Activated T-helper 9 cell treated with anti-CD3 and anti-CD28 coated beads, Interleukin-2, amount 50 U/mL, for 16 hours (primary cell): ENCODE measurements around the gene CD99L2.
"Not testable (repeated sequence)": the region's sequence is repeated elsewhere in the genome, so short reads cannot be mapped to it uniquely, and the experiment has no call there.

Experiments used
- DNase-seq: peaks from one replicate; pipeline ENCODE4 v3.0.0-alpha.2; 2020; ENCODE audit warnings: low read depth

CD99L2 gene

GRCh38 chrX:150896632-150897031, 1.8 kb downstream of the CD99L2 start:
- DNase-seq, result no peak

- DNase-seq, result no peak
These were observed 4.5 kb downstream of the CD99L2 start for GRCh38 chrX:150893936-150894335.

GRCh38 chrX:150889131-150889530, 9.3 kb downstream of the CD99L2 start:
- no peak for DNase-seq

GRCh38 chrX:150887906-150888465, 10.5 kb downstream of the CD99L2 start:
- no peak for DNase-seq

- DNase-seq, result not testable (repeated sequence)
These were observed 11.2 kb downstream of the CD99L2 start for GRCh38 chrX:150887268-150887667.

- DNase-seq, result no peak
These were observed 12.1 kb downstream of the CD99L2 start for GRCh38 chrX:150886381-150886780.

- no peak for DNase-seq
These were observed 17.7 kb downstream of the CD99L2 start for GRCh38 chrX:150880808-150881165.

GRCh38 chrX:150879855-150880807, 18.3 kb downstream of the CD99L2 start:
- no peak for DNase-seq

- not testable (repeated sequence) for DNase-seq
These were observed 22.8 kb downstream of the CD99L2 start for GRCh38 chrX:150875621-150876020.

- DNase-seq, result no peak
These were observed 24.0 kb downstream of the CD99L2 start for GRCh38 chrX:150874448-150874847.

- DNase-seq, result no peak
These were observed 24.9 kb downstream of the CD99L2 start for GRCh38 chrX:150873616-150874015.

GRCh38 chrX:150872773-150873336, 25.6 kb downstream of the CD99L2 start:
- DNase-seq, result no peak

- no peak for DNase-seq
These were observed 27.1 kb downstream of the CD99L2 start for GRCh38 chrX:150871341-150871811.

- no peak for DNase-seq
These were observed 27.8 kb downstream of the CD99L2 start for GRCh38 chrX:150870487-150871340.

GRCh38 chrX:150870029-150870428, 28.4 kb downstream of the CD99L2 start:
- no peak for DNase-seq

GRCh38 chrX:150869450-150869849, 29.0 kb downstream of the CD99L2 start:
- no peak for DNase-seq

- no peak for DNase-seq
These were observed 29.8 kb downstream of the CD99L2 start for GRCh38 chrX:150868625-150869024.

- DNase-seq, result no peak
These were observed 34.3 kb downstream of the CD99L2 start for GRCh38 chrX:150864127-150864526.

GRCh38 chrX:150863191-150863590, 35.3 kb downstream of the CD99L2 start:
- no peak for DNase-seq

GRCh38 chrX:150857453-150857852, 41.0 kb downstream of the CD99L2 start:
- no peak for DNase-seq

GRCh38 chrX:150856785-150857184, 41.7 kb downstream of the CD99L2 start:
- no peak for DNase-seq

GRCh38 chrX:150856101-150856500, 42.4 kb downstream of the CD99L2 start:
- DNase-seq, result no peak
